CD4-positive, CD25-positive, alpha-beta regulatory T cell (primary cell): ENCODE results near the gene TMEM45A. TPM values are rescaled to one million over a fixed set of nuclear protein-coding genes. Genes with fewer than 3 reads are reported as not detected.

Experiments
- ATAC-seq, 2 donors: fragments of 150-1000 bp; cut with Tn5 transposase; one replicate each; pipeline ENCODE4 v1.10.0; 2021; ENCODE audit warnings: low read depth in 2 of 2, moderate number of reproducible peaks in 2 of 2, moderate library complexity in 1 of 2
- DNase-seq, 3 donors: peaks; one replicate each; pipeline versions ENCODE4 v3.0.0 to v3.0.0-alpha.2; 2012 to 2022; ENCODE audit warnings: mixed read lengths in 1 of 3
- H3K27ac ChIP-seq: one replicate; pipeline ENCODE4 v1.7.0; 2013; ENCODE audit warnings: mild to moderate bottlenecking, low read length; ENCODE audit not compliant: insufficient read depth, poor library complexity, severe bottlenecking
- H3K27me3 ChIP-seq: one replicate; pipeline ENCODE4 v1.7.0; 2013; ENCODE audit warnings: low read length; ENCODE audit not compliant: control insufficient read depth, insufficient read depth
- H3K36me3 ChIP-seq: one replicate; pipeline ENCODE4 v1.7.0; 2013; ENCODE audit warnings: mild to moderate bottlenecking, low read length, moderate library complexity; ENCODE audit not compliant: control insufficient read depth, insufficient read depth
- H3K4me1 ChIP-seq: 2 replicates; pipeline ENCODE4 v1.7.0; 2013; ENCODE audit warnings: mild to moderate bottlenecking, low read length; ENCODE audit not compliant: insufficient read depth, control insufficient read depth, poor library complexity, severe bottlenecking
- H3K4me3 ChIP-seq: one replicate; pipeline ENCODE4 v1.7.0; 2013; ENCODE audit warnings: low read depth, mild to moderate bottlenecking, low read length, moderate library complexity
- H3K9me3 ChIP-seq, 2 experiments: 1 replicate in 1 of 2; 2 replicates in 1 of 2; pipeline ENCODE4 v1.7.0; 2013; ENCODE audit warnings: low read length in 2 of 2, mild to moderate bottlenecking in 1 of 2, moderate library complexity in 1 of 2; ENCODE audit not compliant: control insufficient read depth in 2 of 2
- H3K27ac Mint-ChIP-seq, 3 donors: one replicate each; pipeline ENCODE4 v1.8.0; 2020 to 2022; ENCODE audit warnings: mild to moderate bottlenecking in 3 of 3, mixed read lengths in 3 of 3, moderate library complexity in 2 of 3
- H3K27me3 Mint-ChIP-seq: one replicate; pipeline ENCODE4 v1.8.0; 2022; ENCODE audit warnings: mild to moderate bottlenecking, mixed read lengths
- H3K36me3 Mint-ChIP-seq: one replicate; pipeline ENCODE4 v1.8.0; 2020; ENCODE audit warnings: mixed read lengths
- H3K4me1 Mint-ChIP-seq, 4 donors: one replicate each; pipeline ENCODE4 v1.8.0; 2020 to 2022; ENCODE audit warnings: mixed read lengths in 4 of 4, mild to moderate bottlenecking in 1 of 4
- H3K4me3 Mint-ChIP-seq, 4 donors: one replicate each; pipeline ENCODE4 v1.8.0; 2020 to 2022; ENCODE audit warnings: mild to moderate bottlenecking in 4 of 4, mixed read lengths in 4 of 4, moderate library complexity in 3 of 4
- H3K9me3 Mint-ChIP-seq, 7 donors: one replicate each; pipeline ENCODE4 v1.8.0; 2020 to 2022; ENCODE audit warnings: mixed read lengths in 7 of 7, mild to moderate bottlenecking in 3 of 7, moderate library complexity in 2 of 7
- polyA plus RNA-seq, 4 donors: library from polyadenylated mRNA; unstranded; fragments of 300-500 nt; fragmentation: Illumina TruSeq; gene quantifications; one replicate each; pipeline ENCODE4 v1.2.3, GENCODE V29; 2021
- total RNA-seq: library from RNA; stranded (reverse); gene quantifications from one replicate; pipeline ENCODE4 v1.2.3, GENCODE V29; 2022

The TMEM45A gene
- total and polyA plus RNA-seq, 5 donors from 2014 or later = 0.39 TPM; not detected in 4

- H3K9me3 ChIP-seq = no peaks in the 10 kb centered on the region
- no peaks in the 10 kb centered on the region for H3K4me1 ChIP-seq
- no peak overlapping the region for H3K27ac ChIP-seq
- no peak overlapping the region for H3K27ac Mint-ChIP-seq
- no peak overlapping the region for H3K4me3 Mint-ChIP-seq
- ATAC-seq (no peak), DNase-seq (no peak)
- H3K36me3 ChIP-seq = no peaks in the 10 kb centered on the region
- peaks cover 11% of the 10 kb centered on the region for H3K27me3 ChIP-seq
- H3K27me3 Mint-ChIP-seq = peaks cover 14% of the 10 kb centered on the region
- H3K4me1 Mint-ChIP-seq = no peaks in the 10 kb centered on the region
- H3K36me3 Mint-ChIP-seq = no peaks in the 10 kb centered on the region
- peaks cover 0 to 1% (median 0%) of the 10 kb centered on the region in 7 donors for H3K9me3 Mint-ChIP-seq
- no peak overlapping the region for H3K4me3 ChIP-seq
Observed at GRCh38 chr3:100609963-100610362, 117.5 kb downstream of the TMEM45A start.

DNA sequence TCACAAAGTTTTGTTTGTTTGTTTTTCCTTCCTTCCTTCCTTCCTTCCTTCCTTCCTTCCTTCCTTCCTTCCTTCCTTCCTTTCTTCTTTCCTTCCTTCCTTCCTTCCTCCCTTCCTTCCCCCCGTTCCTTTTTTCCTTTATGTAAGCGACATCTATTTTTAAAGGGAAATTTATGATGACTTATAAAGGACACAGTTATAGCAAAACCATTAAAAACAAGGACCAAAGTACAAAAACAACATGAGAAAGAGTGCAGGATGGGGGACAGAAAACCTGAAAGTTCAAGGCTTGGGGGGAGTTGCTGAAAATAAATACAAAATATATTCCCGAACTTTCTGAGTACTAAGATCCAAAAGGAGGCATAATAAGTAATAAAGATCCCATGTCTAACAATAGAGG, 118.8 kb downstream of the TMEM45A start:
- H3K9me3 ChIP-seq = no peaks in the 10 kb centered on the region
- Mint-ChIP-seq H3K27me3 (peaks cover 14% of the 10 kb centered on the region), H3K36me3 (no peaks in the 10 kb centered on the region), H3K4me1 (no peaks in the 10 kb centered on the region), H3K27ac (no peak overlapping the region), H3K4me3 (no peak overlapping the region), H3K9me3 (peaks cover 0 to 1% (median 0%) of the 10 kb centered on the region in 7 donors)
- peaks cover 11% of the 10 kb centered on the region for H3K27me3 ChIP-seq
- no peaks in the 10 kb centered on the region for H3K4me1 ChIP-seq
- H3K4me3 ChIP-seq = no peak overlapping the region
- H3K36me3 ChIP-seq = no peaks in the 10 kb centered on the region
- DNase-seq (no peak), ATAC-seq (no peak)
- H3K27ac ChIP-seq = no peak overlapping the region

DNA sequence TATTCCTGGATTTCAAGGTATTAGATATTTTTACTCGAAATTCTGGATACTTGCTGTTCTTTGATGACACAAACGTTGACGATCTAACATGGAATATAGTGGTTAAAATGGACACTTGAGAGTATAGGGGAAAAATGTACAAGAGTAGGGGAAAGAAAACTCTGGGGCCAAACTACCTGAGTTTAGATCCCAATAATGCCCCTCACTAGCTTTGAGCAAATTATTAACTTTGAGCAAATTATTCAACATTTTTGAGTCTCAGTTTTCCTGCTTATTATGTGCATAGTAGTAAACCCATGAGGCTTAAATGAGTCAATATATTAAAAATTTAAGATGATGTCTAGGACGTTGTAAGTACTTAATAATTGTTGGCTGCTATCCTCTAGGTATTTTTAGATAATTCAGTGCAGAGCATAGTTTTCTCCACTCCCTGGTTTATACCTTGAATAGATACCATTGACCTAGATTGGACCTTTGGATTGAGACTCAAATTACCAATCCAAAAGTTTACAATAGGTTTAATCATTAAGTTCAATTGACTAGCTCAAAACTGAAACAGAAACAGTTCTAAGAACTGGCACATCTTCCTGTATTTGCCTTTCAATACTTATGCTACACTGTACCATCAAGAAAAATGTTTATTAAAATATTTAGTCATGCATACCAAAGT, 121.4 kb downstream of the TMEM45A start:
- H3K27me3 Mint-ChIP-seq = peaks cover 10% of the 10 kb centered on the region
- Histone ChIP-seq H3K36me3 (no peaks in the 10 kb centered on the region), H3K4me1 (no peaks in the 10 kb centered on the region), H3K27ac (no peak overlapping the region), H3K9me3 (no peaks in the 10 kb centered on the region), H3K4me3 (no peak overlapping the region), H3K27me3 (peaks cover 4% of the 10 kb centered on the region)
- no peak for ATAC-seq
- peak in 1 of 3 donors; percentile 21 for DNase-seq
- no peak overlapping the region for H3K4me3 Mint-ChIP-seq
- H3K4me1 Mint-ChIP-seq = no peaks in the 10 kb centered on the region
- H3K27ac Mint-ChIP-seq = no peak overlapping the region
- no peaks in the 10 kb centered on the region for H3K9me3 Mint-ChIP-seq
- no peaks in the 10 kb centered on the region for H3K36me3 Mint-ChIP-seq

DNA sequence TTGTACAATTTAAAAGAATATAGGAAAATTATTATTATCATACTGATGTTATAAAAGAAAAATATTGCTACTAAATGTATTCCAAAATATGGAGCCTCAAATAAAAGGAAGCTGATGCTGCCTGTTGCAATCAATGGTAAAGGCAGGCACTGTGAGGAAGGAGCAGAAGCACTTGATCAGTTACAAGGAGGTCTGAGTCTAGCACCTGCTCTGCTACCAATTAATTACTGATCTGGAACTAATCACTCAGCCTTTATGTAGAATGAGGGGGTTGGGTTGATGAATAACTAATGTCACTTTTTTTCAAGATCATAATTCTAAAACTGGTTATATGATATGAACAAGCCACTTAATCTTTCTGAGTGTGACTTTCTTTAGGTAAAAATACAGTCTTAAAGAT, 122.5 kb downstream of the TMEM45A start:
- Mint-ChIP-seq H3K27me3 (peaks cover 10% of the 10 kb centered on the region), H3K36me3 (no peaks in the 10 kb centered on the region), H3K9me3 (no peaks in the 10 kb centered on the region), H3K4me1 (no peaks in the 10 kb centered on the region), H3K4me3 (no peak overlapping the region), H3K27ac (no peak overlapping the region)
- Histone ChIP-seq H3K4me1 (no peaks in the 10 kb centered on the region), H3K27ac (no peak overlapping the region), H3K9me3 (no peaks in the 10 kb centered on the region), H3K4me3 (no peak overlapping the region), H3K36me3 (no peaks in the 10 kb centered on the region), H3K27me3 (no peaks in the 10 kb centered on the region)
- DNase-seq = no peak
- no peak for ATAC-seq

GRCh38 chr3:100615684-100616083, 123.3 kb downstream of the TMEM45A start:
- ATAC-seq (no peak), DNase-seq (no peak)
- Mint-ChIP-seq H3K9me3 (no peaks in the 10 kb centered on the region), H3K27ac (no peak overlapping the region), H3K4me1 (no peaks in the 10 kb centered on the region), H3K36me3 (no peaks in the 10 kb centered on the region), H3K27me3 (peaks cover 10% of the 10 kb centered on the region), H3K4me3 (no peak overlapping the region)
- Histone ChIP-seq H3K27me3 (no peaks in the 10 kb centered on the region), H3K36me3 (no peaks in the 10 kb centered on the region), H3K9me3 (no peaks in the 10 kb centered on the region), H3K4me1 (no peaks in the 10 kb centered on the region), H3K27ac (no peak overlapping the region), H3K4me3 (no peak overlapping the region)

- H3K27ac ChIP-seq = no peak overlapping the region
- Mint-ChIP-seq H3K27ac (no peak overlapping the region), H3K4me3 (no peak overlapping the region), H3K36me3 (no peaks in the 10 kb centered on the region), H3K9me3 (peaks cover 0 to 8% (median 6%) of the 10 kb centered on the region in 7 donors), H3K4me1 (no peaks in the 10 kb centered on the region), H3K27me3 (peaks cover 11% of the 10 kb centered on the region)
- no peaks in the 10 kb centered on the region for H3K36me3 ChIP-seq
- H3K4me1 ChIP-seq = no peaks in the 10 kb centered on the region
- H3K9me3 ChIP-seq = no peaks in the 10 kb centered on the region
- no peak for DNase-seq
- H3K27me3 ChIP-seq = no peaks in the 10 kb centered on the region
- no peak for ATAC-seq
- no peak overlapping the region for H3K4me3 ChIP-seq
Observed at GRCh38 chr3:100621251-100621650, 128.8 kb downstream of the TMEM45A start.

Other genes starting within 250 kb of the TMEM45A start
- 40.2 TPM for gene TBC1D23, start 231.6 kb upstream of the TMEM45A start, total RNA-seq
- gene TBC1D23, start 231.6 kb upstream of the TMEM45A start, polyA plus RNA-seq = 10 to 100 TPM; 17.8 to 28.3 (median 20.0) TPM
- gene NIT2, start 157.9 kb upstream of the TMEM45A start, total RNA-seq = 26.1 TPM
- 10 to 100 TPM; 35.7 to 49.4 (median 44.9) TPM for gene NIT2, start 157.9 kb upstream of the TMEM45A start, polyA plus RNA-seq
- gene TOMM70, start 91.5 kb upstream of the TMEM45A start, total RNA-seq = 26.0 TPM
- gene TOMM70, start 91.5 kb upstream of the TMEM45A start, polyA plus RNA-seq = 10 to 100 TPM; 12.4 to 22.2 (median 17.0) TPM
- 0.74 TPM for gene LNP1, start 91.1 kb upstream of the TMEM45A start, total RNA-seq
- 1 to 10 TPM in 1 of 4 donors, under 1 TPM in 3; 0.73 to 2.0 (median 0.91) TPM for gene LNP1, start 91.1 kb upstream of the TMEM45A start, polyA plus RNA-seq
- gene ADGRG7, start 117.0 kb downstream of the TMEM45A start, total RNA-seq = not detected
- not detected for gene ADGRG7, start 117.0 kb downstream of the TMEM45A start, polyA plus RNA-seq
- gene TFG, start 216.9 kb downstream of the TMEM45A start, total RNA-seq = 56.3 TPM
- 10 to 100 TPM; 46.9 to 47.1 (median 47.0) TPM for gene TFG, start 216.9 kb downstream of the TMEM45A start, polyA plus RNA-seq